Muscle of leg (tissue), 11 donors: Measurements from ENCODE around the gene PARP12. TPM values are rescaled to one million over a fixed set of nuclear protein-coding genes. Genes with fewer than 3 reads are reported as not detected.

ENCODE experiments used
- DNase-seq: peaks from one replicate; pipeline ENCODE4 v3.0.0; 2013
- H3K27ac ChIP-seq: one replicate; pipeline ENCODE4 v1.5.1; 2013; ENCODE audit warnings: mild to moderate bottlenecking, low read length, control low read depth
- H3K27me3 ChIP-seq: one replicate; pipeline ENCODE4 v1.6.1; 2013; ENCODE audit warnings: low read length; ENCODE audit not compliant: control insufficient read depth, insufficient read depth
- H3K36me3 ChIP-seq: one replicate; pipeline ENCODE4 v1.6.1; 2013; ENCODE audit warnings: low read length; ENCODE audit not compliant: control insufficient read depth, insufficient read depth
- H3K4me1 ChIP-seq: one replicate; pipeline ENCODE4 v1.6.1; 2013; ENCODE audit warnings: low read length; ENCODE audit not compliant: control insufficient read depth, insufficient read depth
- H3K4me3 ChIP-seq: one replicate; pipeline ENCODE4 v1.5.1; 2013; ENCODE audit warnings: low read length, control low read depth
- H3K9me3 ChIP-seq: replicated peaks from 2 replicates; pipeline ENCODE4 v1.6.1; 2013; ENCODE audit warnings: low read depth, low read length; ENCODE audit not compliant: control insufficient read depth
- WGBS: methylation state at CpG from one replicate; pipeline ENCODE4 v1.1.5; 2013; ENCODE audit warnings: missing lambda C conversion rate; ENCODE audit not compliant: insufficient coverage; 5-methylcytosine and 5-hydroxymethylcytosine counted together
- polyA plus RNA-seq, 8 donors: library from polyadenylated mRNA; unstranded; fragments of 120-200 nt; gene quantifications; one replicate each; pipeline versions ENCODE4 v1.2.1 to v1.2.3, GENCODE V29; 2013; ENCODE audit warnings: inconsistent platforms in 1 of 8, low replicate concordance in 1 of 8; ENCODE audit not compliant: insufficient read length in 8 of 8, insufficient read depth in 1 of 8
- total RNA-seq: library from RNA; stranded (reverse); fragments of 120-200 nt; gene quantifications from one replicate; pipeline ENCODE4 v1.2.4, GENCODE V29; 2013

PARP12 gene
- total and polyA plus RNA-seq, 9 donors: 5.9 to 15.4 (median 8.8) TPM

GRCh38 chr7:140039066-140039465, 23.7 kb downstream of the PARP12 start:
- Histone ChIP-seq H3K27me3 (no peaks in the 10 kb centered on the region), H3K27ac (peak overlapping the region; percentile 1), H3K4me1 (no peaks in the 10 kb centered on the region), H3K9me3 (no peaks in the 10 kb centered on the region), H3K36me3 (peaks cover 69% of the 10 kb centered on the region), H3K4me3 (no peak overlapping the region)
- DNase-seq: peak; percentile 46
- 35% methylated on average over 2 of the region's 7 CpGs for WGBS

GRCh38 chr7:140036224-140036962, 26.4 kb downstream of the PARP12 start:
- Histone ChIP-seq H3K27me3 (no peaks in the 10 kb centered on the region), H3K27ac (no peak overlapping the region), H3K9me3 (no peaks in the 10 kb centered on the region), H3K36me3 (peaks cover 73% of the 10 kb centered on the region), H3K4me3 (no peak overlapping the region), H3K4me1 (peaks cover 1% of the 10 kb centered on the region)
- WGBS: 67% methylated on average over 1 of the region's 11 CpGs
- peak; percentile 18 for DNase-seq

GRCh38 chr7:140035400-140036223, 27.1 kb downstream of the PARP12 start:
- no peak for DNase-seq
- Histone ChIP-seq H3K9me3 (no peaks in the 10 kb centered on the region), H3K36me3 (peaks cover 67% of the 10 kb centered on the region), H3K27me3 (no peaks in the 10 kb centered on the region), H3K4me3 (no peak overlapping the region), H3K27ac (no peak overlapping the region), H3K4me1 (peaks cover 2% of the 10 kb centered on the region)
- WGBS: 83% methylated on average over 1 of the region's 7 CpGs

- Histone ChIP-seq H3K4me1 (peaks cover 2% of the 10 kb centered on the region), H3K36me3 (peaks cover 55% of the 10 kb centered on the region), H3K27ac (no peak overlapping the region), H3K9me3 (no peaks in the 10 kb centered on the region), H3K4me3 (no peak overlapping the region), H3K27me3 (no peaks in the 10 kb centered on the region)
- DNase-seq: no peak
These were observed 28.3 kb downstream of the PARP12 start for GRCh38 chr7:140034421-140034820.

GRCh38 chr7:140033779-140034363, 28.9 kb downstream of the PARP12 start:
- WGBS: 94% methylated on average over 6 of the region's 14 CpGs
- H3K4me3 ChIP-seq: no peak overlapping the region
- no peaks in the 10 kb centered on the region for H3K9me3 ChIP-seq
- peaks cover 2% of the 10 kb centered on the region for H3K4me1 ChIP-seq
- H3K27me3 ChIP-seq: no peaks in the 10 kb centered on the region
- no peak for DNase-seq
- peaks cover 51% of the 10 kb centered on the region for H3K36me3 ChIP-seq
- H3K27ac ChIP-seq: no peak overlapping the region

- no peak for DNase-seq
- H3K9me3 ChIP-seq: no peaks in the 10 kb centered on the region
- 56% methylated on average over 2 of the region's 8 CpGs for WGBS
- peaks cover 46% of the 10 kb centered on the region for H3K36me3 ChIP-seq
- H3K27ac ChIP-seq: no peak overlapping the region
- H3K4me3 ChIP-seq: no peak overlapping the region
- no peaks in the 10 kb centered on the region for H3K27me3 ChIP-seq
- peaks cover 2% of the 10 kb centered on the region for H3K4me1 ChIP-seq
These were observed 29.7 kb downstream of the PARP12 start for GRCh38 chr7:140033036-140033435.

GRCh38 chr7:140031364-140031763, 31.4 kb downstream of the PARP12 start:
- peaks cover 4% of the 10 kb centered on the region for H3K4me1 ChIP-seq
- no peak overlapping the region for H3K27ac ChIP-seq
- H3K4me3 ChIP-seq: no peak overlapping the region
- H3K36me3 ChIP-seq: peaks cover 42% of the 10 kb centered on the region
- DNase-seq: peak; percentile 64
- H3K9me3 ChIP-seq: no peaks in the 10 kb centered on the region
- H3K27me3 ChIP-seq: no peaks in the 10 kb centered on the region
- WGBS: no CpG with 5 or more reads among the region's 1 CpG

- H3K4me3 ChIP-seq: no peak overlapping the region
- H3K9me3 ChIP-seq: no peaks in the 10 kb centered on the region
- WGBS: no CpG with 5 or more reads among the region's 1 CpG
- no peak for DNase-seq
- H3K27ac ChIP-seq: no peak overlapping the region
- H3K36me3 ChIP-seq: peaks cover 52% of the 10 kb centered on the region
- H3K4me1 ChIP-seq: peaks cover 4% of the 10 kb centered on the region
- no peaks in the 10 kb centered on the region for H3K27me3 ChIP-seq
These were observed 33.7 kb downstream of the PARP12 start for GRCh38 chr7:140029072-140029471.

- H3K36me3 ChIP-seq: peaks cover 52% of the 10 kb centered on the region
- no peak overlapping the region for H3K27ac ChIP-seq
- H3K9me3 ChIP-seq: no peaks in the 10 kb centered on the region
- WGBS: 87% methylated on average over 4 of the region's 4 CpGs
- no peaks in the 10 kb centered on the region for H3K27me3 ChIP-seq
- H3K4me3 ChIP-seq: no peak overlapping the region
- DNase-seq: no peak
- peaks cover 4% of the 10 kb centered on the region for H3K4me1 ChIP-seq
These were observed 34.4 kb downstream of the PARP12 start for GRCh38 chr7:140028311-140028710.

- peaks cover 52% of the 10 kb centered on the region for H3K36me3 ChIP-seq
- WGBS: 24% methylated on average over 7 of the region's 9 CpGs
These were observed 34.9 kb downstream of the PARP12 start for GRCh38 chr7:140027858-140028257.

More at GRCh38 chr7:140027858-140028257, 34.9 kb downstream of the PARP12 start:
- Histone ChIP-seq H3K27me3 (no peaks in the 10 kb centered on the region), H3K4me1 (peaks cover 4% of the 10 kb centered on the region), H3K9me3 (no peaks in the 10 kb centered on the region), H3K27ac (no peak overlapping the region), H3K4me3 (no peak overlapping the region)
- no peak for DNase-seq
